K562 (cell line): Measurements from ENCODE around the gene PCBP4. TPM values are rescaled to one million over a fixed set of nuclear protein-coding genes. Genes with fewer than 3 reads are reported as not detected.

Experiments
- CBFA2T3 ChIP-seq: fragments of 450-650 bp; IDR thresholded peaks from 2 replicates; pipeline ENCODE4 v1.6.1; 2017
- GATAD2B ChIP-seq: fragments of 450-650 bp; IDR thresholded peaks from 2 replicates; pipeline ENCODE4 v1.6.1; 2017; ENCODE audit warnings: mild to moderate bottlenecking, borderline replicate concordance
- GTF2E2 ChIP-seq: fragments of 200-800 bp; sonication (Bioruptor generic); IDR thresholded peaks from 2 replicates; pipeline ENCODE4 v1.6.1; 2016; ENCODE audit warnings: missing genetic modification characterization, missing compliant biosample characterization
- REST ChIP-seq, 2 experiments: fragments of 450-650 bp; formaldehyde crosslinking in 1 of 2; IDR thresholded peaks; 2 replicates each; pipeline versions ENCODE4 v1.4.0 to v1.6.1; 2014 to 2020; ENCODE audit warnings: mild to moderate bottlenecking in 2 of 2, borderline replicate concordance in 1 of 2, low read depth in 1 of 2
- ZBTB33 ChIP-seq: sonication (generic); formaldehyde crosslinking; IDR thresholded peaks from 2 replicates; pipeline ENCODE4 v1.8.1; 2023; ENCODE audit warnings: mild to moderate bottlenecking, missing genetic modification reagents
- ZBTB7A ChIP-seq: IDR thresholded peaks from 2 replicates; pipeline ENCODE4 v1.6.1; 2011; ENCODE audit warnings: low read depth, mild to moderate bottlenecking, low read length, moderate library complexity, borderline replicate concordance; ENCODE audit not compliant: control insufficient read depth
- polyA plus RNA-seq, 8 experiments: library from polyadenylated mRNA; depleted of rRNA in 4 of 8; stranded (reverse) in 5 of 8; unstranded in 3 of 8; fragments of >200 nt; fragmentation: Nextera tagmentation in 2 of 8; fragmentation: Illumina TruSeq in 1 of 8; extraction: Ambion mirVana in 2 of 8; extraction: Trizol in 1 of 8; gene quantifications; 2 replicates each; pipeline versions ENCODE4 v1.2.1 to v1.2.3, GENCODE V29; 2011 to 2014; ENCODE audit warnings: inconsistent platforms in 1 of 8, missing spikeins in 1 of 8
- total RNA-seq, 7 experiments: library from RNA; depleted of rRNA in 6 of 7; stranded (reverse); fragments of >200 nt in 6 of 7; fragmentation: Illumina TruSeq in 2 of 7; extraction: Trizol in 2 of 7; gene quantifications; 2 replicates each; pipeline versions ENCODE4 v1.2.1 to v1.2.3, GENCODE V29; 2011 to 2021; ENCODE audit warnings: low replicate concordance in 1 of 7

PCBP4 gene
- total and polyA plus RNA-seq, 9 of the 15 experiments (the other 6 are each of a cell fraction or from before 2014, with no cell fraction given), result 0.06 to 5.8 (median 2.6) TPM

GRCh38 chr3:52004163-52004787 is 37.0 kb upstream of the PCBP4 start (continued):
- TF ChIP-seq REST (IDR thresholded peaks at IDR 0.05; ENCODE audit: borderline replicate concordance), result peak; percentile 58
- no peak for TF ChIP-seq REST (CRISPR knock-in tag; IDR thresholded peaks at IDR 0.05; ENCODE audit: low read depth)
- peak; percentile 57; the same call in 1 of the 2 replicates for TF ChIP-seq ZBTB33
- TF ChIP-seq CBFA2T3, result no peak
- no peak for TF ChIP-seq GTF2E2 (tag)
- TF ChIP-seq ZBTB7A, result peak; percentile 93
- TF ChIP-seq GATAD2B, result no peak
